ENCODE results near the gene SNX20.

The SNX20 gene

GRCh38 chr16:50653633-50654519 is 27.2 kb downstream of the SNX20 start:
- no peak for DNase-seq

GRCh38 chr16:50652836-50653425 is 28.2 kb downstream of the SNX20 start:
- DNase-seq: no peak

DNA sequence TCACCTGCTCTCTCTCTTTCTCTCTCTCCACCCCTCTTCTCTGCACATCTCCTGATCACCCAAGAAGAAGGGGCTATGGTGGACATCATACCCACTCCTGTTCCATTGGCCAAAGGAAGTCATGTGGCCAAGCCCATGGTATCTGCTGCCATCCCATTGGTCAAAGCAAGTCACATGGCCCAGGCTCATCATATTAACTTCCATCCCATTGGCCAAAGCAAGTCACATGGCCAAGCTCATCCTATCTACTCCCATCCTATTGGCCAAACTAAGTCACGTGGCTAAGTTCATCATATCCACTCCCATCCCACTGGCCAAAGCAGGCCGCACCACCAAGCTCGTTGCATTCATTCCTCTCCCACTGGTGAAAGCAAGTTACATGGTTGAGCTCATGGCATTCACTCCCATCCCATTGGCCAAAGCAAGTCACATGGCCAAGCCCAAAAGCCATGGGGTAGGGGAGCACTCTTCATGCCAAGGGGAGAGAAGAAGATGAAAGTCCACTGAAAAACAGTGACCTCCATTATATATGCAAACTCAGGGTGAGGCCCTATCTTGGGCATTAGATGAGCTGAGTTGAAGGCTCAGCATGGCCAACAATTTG is 29.2 kb downstream of the SNX20 start:
- DNase-seq: no peak

DNA sequence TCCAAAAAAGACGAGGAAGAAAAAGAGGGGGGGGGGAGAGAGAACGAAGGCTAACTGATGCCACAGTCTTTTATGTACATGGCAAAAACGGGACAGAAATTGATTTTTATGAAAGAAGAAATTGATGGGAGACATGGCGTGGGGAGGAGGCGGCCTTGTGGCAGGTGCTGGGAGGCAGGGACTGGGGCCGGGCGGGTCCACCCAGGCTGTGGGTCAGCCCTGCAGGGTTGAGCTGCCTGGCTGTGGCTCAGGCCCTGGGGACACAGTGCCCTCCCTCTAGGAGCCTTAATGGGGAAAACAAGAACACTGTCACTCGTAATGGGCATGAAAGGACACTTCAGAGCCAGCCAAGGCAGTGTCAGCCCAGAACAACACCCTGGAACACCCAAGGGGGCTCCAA is 34.8 kb downstream of the SNX20 start:
- no peak for DNase-seq

DNA sequence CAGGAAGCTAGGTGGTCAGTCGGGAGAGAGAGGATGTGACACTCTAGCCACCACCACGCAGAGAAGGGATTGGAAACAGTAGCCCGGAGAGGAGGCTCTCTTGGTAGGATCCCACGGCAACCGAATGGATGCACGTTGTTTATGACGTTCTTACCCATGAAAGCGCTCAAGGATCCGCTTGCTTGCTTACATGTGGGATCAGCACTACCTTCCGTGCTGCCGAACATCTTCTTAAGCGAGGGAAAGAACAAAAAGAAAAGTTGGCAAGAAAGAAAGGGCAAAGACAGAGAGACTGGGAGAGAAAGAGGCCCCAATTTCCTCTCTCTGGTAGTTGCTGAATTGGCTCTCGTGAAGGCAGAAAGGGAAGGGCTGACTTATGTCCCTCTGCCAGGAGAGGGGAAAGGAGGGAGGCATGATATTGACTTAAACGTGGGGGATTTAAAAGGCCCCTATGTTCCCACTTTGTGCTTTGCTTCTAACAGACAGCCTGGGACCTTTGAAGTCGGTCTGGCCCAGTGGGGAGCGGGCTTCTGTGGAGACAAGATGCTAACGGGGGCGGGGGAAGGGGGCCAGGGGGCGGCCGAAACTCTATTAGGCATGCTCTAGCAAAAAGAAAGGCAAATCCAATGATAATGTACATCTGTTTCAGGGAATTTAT is 35.4 kb downstream of the SNX20 start:
- DNase-seq: no peak

DNA sequence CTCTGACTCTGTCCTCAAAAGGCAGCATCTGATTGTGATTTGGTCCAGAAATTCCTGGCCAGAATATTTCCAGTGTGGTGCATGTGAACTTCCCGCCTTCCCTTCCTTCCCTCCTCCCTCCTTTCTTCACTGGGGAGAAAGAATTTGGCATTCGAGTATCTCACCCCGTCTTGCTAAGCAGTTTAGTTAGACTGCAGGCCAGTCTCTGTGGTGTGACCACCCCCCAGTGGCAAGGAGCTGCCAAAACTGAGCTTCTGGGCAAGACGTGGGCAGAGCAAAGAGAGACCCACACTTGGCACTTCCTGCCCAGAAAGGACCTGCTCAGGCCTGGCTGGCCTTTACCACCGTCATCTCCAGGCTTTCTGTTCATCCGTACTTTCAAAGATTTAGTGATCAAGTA is 36.4 kb downstream of the SNX20 start:
- DNase-seq: peak; percentile 62

GRCh38 chr16:50644245-50644644 is 36.9 kb downstream of the SNX20 start:
- DNase-seq: no peak

- DNase-seq: no peak
These were observed 37.9 kb downstream of the SNX20 start for GRCh38 chr16:50643192-50643591.

DNA sequence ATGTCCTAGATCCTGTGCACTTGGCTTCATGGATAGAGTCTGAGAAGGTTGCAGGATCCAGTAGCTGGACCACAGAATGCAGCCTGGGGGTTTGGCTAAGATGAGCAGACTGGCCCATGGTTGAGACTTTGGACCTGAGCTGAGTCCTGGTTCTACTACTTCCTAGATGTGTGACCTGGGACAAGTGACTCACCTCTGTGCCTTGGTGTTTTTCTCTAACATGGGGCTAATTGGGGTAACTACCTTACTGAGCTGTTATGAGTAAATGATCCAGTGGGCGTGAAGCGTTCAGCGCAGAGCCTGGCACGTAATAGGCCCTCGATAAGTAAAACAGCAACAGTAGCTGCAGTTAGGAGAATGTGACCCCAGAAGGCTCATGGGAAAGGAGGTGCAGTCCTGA is 38.8 kb downstream of the SNX20 start:
- no peak for DNase-seq

- no peak for DNase-seq
These were observed 39.3 kb downstream of the SNX20 start for GRCh38 chr16:50641818-50642187.

DNA sequence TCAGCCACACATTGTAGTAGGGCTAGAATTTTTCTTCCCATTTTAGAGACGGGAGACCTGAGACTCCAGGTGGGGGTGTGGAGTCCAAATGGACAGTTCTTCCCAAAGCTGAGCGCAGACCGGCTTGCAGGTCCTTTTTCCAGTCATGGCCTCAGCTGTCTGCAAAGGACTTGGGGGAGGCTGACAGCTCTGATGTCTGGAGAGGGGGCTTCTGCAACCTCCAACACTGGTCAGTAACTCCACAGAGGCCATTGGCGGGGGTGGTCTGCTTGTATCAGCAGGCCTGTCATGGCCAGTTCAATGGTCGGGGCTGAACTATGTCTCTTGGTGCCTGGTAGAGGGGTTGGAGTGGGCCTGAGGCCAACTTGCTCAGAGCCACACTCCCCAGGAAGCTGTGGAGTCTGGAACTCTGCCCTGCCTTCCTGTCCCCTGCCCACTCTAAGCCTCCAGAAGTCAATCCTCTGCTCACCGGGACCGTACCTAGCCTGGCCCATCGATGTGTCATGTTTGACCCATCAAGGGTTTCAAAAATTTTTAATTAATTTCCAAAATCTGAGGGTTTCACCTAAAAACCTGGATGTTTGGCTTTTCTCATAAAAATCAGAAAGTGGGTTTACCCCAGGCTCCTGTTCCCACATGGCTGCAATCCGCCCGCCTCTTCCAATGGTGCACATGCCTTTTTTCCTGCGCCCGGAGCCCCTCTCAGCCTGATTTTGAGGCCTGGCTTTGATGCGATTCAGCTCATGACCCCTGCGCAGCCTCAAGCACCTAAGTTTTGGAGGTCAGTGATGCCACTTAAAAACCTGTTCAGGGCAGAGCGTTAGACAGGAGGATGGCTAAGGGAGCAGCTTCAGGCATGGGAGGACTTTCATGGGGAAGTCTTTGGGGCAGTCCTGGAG is 39.9 kb downstream of the SNX20 start:
- no peak for DNase-seq

DNA sequence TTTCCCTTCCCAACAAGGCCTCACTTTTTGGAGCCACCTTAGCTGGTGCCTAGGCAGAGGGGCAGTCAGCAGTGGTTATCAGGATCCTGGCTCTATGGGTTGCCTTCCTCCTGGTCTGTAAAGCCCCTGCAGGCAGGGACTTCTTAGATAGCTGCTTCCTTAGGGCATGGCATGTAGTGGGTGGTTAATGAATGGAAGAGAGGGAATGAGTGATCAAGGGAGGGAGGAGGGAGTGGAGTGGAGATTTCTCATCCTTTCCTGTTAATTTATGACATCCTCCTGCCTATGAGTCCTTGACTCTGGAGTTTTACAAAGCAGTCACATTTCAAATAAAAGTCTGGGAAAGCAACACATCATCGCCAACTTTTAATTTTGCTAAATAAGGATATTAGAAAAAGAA is 40.7 kb downstream of the SNX20 start:
- DNase-seq: no peak

DNA sequence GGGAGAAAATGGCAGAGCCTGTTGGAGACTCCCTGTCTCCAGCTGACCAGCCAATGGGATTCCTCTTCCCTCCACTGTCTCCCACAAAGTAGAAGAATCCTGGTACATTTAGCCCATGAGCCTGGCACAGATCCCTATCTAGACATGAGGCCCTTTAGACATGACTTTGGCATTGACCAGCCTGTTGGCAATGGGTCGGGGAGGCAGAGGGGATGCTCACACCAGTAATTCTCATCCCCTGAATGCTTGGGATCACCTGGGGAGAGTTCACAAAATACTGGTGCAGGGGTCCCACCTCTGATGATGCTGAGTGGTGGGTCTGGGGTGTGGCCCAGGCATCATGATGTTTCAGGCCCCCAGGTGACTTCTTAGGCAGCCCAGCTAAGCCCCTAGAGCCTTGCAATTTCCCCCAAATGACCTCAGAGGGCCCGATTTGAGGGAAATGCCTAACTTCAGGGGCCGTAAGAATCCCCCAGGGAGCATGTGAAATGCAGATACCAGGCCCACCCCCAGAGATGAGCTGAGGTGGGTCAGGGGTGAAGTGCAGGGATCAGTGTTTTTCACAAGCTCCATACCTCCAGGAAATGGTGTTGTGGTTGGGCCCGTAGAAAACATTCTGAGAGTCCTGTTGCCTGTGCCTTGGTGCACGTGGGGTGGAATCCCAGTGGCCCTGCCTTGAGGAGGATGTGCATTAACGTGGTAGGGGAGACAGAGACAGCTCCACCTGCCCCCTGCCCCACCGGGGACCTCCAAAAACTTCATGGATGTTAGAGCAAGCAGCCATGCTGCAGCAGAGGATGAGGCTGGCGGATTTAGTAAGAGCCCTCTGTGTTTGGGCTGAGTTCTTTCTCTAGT is 42.1 kb downstream of the SNX20 start:
- DNase-seq: no peak

DNA sequence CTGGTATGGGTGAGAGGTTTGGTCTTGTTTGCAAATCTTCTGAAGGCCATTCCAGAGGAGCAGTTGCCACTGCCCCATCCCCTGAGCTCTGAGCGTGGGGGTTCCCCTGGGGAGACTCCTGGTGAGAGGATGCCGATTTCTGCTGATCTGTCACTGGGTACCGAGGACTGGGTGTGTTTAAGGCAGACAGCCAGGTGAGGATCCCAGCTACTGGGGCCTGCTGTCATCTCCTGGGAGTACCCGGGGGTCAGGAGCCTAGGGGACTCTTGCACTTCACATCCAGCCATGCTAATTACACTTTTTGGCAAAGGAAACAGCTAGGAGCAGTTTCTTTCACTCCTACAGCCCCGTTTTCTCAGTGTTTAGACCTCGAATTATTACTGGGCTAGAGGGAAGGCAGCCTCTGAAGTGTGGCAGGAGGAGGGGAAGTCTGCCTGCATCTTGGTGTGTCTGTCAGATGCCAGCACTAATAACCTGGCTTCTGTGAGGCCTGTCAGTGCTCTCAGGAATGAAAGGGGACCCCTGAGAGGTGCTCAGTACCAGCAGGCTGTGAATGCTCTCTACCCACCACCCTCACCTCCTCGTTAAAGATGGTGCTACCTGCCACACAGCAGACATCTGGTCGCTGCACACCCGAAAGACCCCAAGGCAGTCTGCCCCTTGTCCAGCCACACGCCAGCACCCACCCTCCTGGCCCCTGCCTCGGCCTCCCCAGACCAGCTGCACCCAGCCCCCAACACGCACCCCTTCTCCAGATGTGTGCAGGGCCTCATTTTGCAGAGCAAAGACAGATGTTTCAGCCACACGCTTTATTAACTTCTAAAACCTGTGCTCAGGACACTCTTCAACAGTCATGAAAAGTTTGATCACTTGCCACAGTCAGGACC is 43.2 kb downstream of the SNX20 start:
- no peak for DNase-seq

DNA sequence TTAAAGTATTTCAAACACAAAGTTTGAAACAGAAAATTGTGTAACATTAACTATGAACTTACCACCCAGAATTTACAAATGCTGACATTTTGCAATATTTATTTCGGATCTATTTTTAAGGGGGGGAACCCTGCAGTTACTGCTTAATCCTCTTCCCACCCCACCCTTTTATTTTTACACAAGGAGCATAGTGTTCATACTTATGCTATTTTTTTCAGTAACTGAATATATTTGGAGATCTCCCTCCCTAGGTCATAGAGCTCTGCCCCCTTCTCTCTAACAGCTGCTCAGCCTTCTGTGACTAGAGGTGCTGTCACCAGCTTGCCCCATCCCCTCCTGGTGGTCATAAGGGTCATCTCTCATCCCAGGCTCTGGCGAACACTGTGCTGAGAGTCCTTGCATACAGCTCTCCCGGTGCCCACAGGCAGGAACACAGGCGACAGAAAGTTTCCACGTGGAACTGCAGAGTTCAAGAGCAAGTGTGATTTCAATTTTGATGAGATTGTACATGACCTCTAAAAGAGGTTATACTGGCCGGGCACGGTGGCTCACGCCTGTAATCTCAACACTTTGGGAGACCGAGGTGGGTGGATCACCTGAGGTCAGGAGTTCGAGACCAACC is 44.2 kb downstream of the SNX20 start:
- DNase-seq: no peak

DNA sequence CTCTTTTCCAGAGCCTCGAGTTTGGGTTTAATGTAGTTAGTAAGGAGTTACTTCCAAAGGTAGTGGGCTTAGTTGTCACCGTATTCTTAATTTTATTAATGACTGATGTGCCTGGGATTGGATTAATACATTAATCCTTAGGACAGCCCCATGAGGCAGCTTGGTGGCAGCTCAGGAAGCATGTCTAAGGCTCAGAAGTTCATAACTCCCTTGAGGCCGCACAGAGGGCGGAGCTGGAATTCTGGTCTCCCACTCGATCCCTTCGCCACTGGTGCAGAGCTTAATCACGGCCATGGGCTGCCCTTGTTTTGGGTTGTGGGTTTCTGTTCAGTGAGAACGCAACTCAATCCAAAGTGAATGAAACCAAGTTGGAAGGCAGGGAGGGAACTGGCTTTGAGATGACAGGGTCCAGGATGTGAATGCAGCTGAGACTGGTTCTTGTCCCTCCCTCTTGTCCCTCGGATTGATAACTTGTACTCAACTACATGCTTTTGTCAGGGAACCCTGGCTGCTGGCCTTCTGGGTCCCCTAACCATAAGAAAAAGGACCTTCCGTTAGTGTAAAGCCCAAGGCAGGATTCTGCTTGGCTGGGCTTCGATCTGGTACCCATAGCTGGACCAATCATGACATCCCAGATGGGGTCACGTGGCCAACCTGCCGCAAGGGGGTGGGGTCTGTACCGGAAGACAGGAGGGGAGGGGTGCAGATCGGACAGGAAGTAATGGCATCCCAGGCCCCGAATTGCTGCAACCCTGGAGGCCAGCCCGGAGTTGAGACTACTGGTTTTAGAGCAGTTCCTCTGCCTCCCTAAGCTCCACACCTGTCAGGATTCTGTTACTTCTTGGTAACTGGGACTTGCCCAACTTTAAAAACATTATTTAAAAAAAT is 45.4 kb downstream of the SNX20 start:
- peak; percentile 19 for DNase-seq

DNA sequence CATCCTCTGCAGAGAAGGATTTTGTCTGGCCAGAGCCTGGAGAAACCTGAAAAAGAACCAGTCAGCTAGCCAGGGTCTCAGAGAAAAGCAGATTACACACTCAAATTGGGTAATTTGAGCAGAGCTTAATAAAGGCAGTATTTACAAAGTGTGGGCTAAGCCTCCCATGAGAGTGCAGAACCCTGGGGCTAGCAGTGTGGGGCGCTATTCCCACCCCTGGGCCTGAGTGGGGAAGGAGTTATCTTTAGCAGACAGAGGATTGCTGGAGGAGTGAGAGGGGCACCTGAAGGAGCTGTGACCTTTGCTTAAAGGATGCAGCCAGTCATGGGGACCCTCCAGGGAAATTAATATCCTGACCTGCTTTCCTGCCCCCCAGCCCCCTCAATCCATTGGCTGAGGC is 46.2 kb downstream of the SNX20 start:
- DNase-seq: no peak

DNA sequence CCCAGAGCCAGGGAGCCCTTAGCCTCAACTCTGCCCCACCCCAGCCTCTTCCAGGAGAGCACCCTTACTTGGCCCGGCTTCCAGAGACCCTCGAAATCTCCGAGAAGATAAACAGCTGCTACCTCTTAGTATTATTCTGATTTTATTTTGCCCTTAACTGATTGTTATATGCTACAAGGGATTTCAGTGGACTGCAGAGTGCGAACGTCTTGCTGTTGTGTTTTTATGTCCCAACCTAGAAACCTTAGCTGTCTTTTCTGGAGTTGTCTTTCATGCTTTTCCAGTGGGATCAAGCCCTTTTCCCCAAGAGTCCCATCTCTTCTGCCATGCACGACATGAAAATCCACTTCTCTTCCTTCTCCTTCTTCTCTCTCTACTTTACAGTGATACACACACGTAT is 47.0 kb downstream of the SNX20 start:
- no peak for DNase-seq
